ENCODE data around the gene NUP214.
"Not testable (repeated sequence)": the region's sequence is repeated elsewhere in the genome, so short reads cannot be mapped to it uniquely, and the experiment has no call there.

Gene NUP214

GRCh38 chr9:131266266-131267229 lies 141.2 kb downstream of the NUP214 start:
- H3K27me3 ChIP-seq (ENCODE audit: insufficient read depth, poor library complexity, severe bottlenecking): no peaks in the 10 kb centered on the region
- DNase-seq (ENCODE audit: low read depth in 1 of 2, low spot score in 1 of 2): peak; percentile 69 to 72
- peak overlapping the region; percentile 95 for H3K27ac ChIP-seq (replicated peaks)
- TF ChIP-seq GABPA (IDR thresholded peaks at IDR 0.05; ENCODE audit: low read depth) (no peak), SPI1 (IDR thresholded peaks at IDR 0.05; ENCODE audit: borderline replicate concordance, low read depth) (peak; percentile 45; the same call in 1 of the 2 replicates)
- peak overlapping the region; percentile 13 for H3K4me3 ChIP-seq (replicated peaks; ENCODE audit: insufficient read depth, low read length)

DNA sequence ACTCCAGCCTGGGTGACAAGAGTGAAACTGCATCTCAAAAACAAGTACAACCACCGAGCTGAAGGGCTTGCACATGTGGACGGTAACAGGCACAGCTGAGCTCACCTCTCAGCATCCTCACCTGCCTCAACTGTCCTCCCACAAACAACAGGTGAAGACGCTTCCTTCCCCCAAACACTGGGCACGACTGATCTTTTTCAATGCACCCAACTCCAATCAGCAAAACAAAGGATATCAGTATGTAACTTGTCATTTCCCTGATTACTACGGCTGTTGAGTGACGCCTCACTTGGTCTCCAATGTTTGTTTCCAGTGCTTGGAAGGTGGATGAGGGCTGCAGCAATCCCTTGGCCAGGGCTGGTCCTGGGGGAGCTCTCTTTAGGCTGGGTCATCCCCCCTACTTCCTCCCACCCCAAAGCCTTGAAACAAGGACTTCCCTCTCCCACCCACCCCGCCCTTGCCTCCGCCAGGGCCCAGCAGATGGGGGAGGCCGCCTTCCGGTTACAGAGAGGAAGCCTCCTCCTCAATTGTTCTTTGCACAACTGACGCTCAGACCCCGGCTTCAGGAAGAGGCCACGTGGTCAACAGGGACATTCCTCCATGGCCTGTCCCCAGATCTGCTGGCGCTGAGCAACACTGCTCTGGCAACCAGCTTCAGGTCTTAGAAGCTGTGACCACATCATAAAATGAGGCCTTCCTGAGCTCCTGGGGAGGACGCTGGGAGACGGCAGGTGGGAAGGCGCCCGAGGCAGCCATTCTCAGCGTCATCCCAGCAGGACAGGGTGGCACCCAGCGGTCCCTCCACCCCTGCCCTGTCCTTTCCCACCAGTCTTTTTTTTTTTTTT lies 145.0 kb downstream of the NUP214 start:
- H3K4me3 ChIP-seq (replicated peaks; ENCODE audit: insufficient read depth, low read length): peak overlapping the region; percentile 63
- H3K27me3 ChIP-seq (ENCODE audit: insufficient read depth, poor library complexity, severe bottlenecking): no peaks in the 10 kb centered on the region
- peak; percentile 94 to 96 for DNase-seq (ENCODE audit: low read depth in 1 of 2, low spot score in 1 of 2)
- H3K27ac ChIP-seq (replicated peaks): peak overlapping the region; percentile 95
- peak; percentile 74 for TF ChIP-seq POLR2AphosphoS5 (IDR thresholded peaks at IDR 0.05; ENCODE audit: low read depth)
- no peak for TF ChIP-seq CTCF (IDR thresholded peaks at IDR 0.05; ENCODE audit: insufficient read depth, low read length)
- peak; percentile 15 for TF ChIP-seq REST (IDR thresholded peaks at IDR 0.05; ENCODE audit: insufficient replicate concordance, low read depth)
- peak; percentile 76 for TF ChIP-seq SPI1 (IDR thresholded peaks at IDR 0.05; ENCODE audit: borderline replicate concordance, low read depth)
- peak; percentile 63; the same call in 1 of the 2 replicates for TF ChIP-seq GABPA (IDR thresholded peaks at IDR 0.05; ENCODE audit: low read depth)

- not testable (repeated sequence) for DNase-seq (ENCODE audit: low read depth in 1 of 2, low spot score in 1 of 2); H3K27me3 ChIP-seq (ENCODE audit: insufficient read depth, poor library complexity, severe bottlenecking)
- H3K4me3 ChIP-seq (replicated peaks; ENCODE audit: insufficient read depth, low read length): peak overlapping the region; percentile 63
- H3K27ac ChIP-seq (replicated peaks): peak overlapping the region; percentile 95
Measured at GRCh38 chr9:131271016-131271273, 145.6 kb downstream of the NUP214 start.

GRCh38 chr9:131271506-131271931 lies 146.1 kb downstream of the NUP214 start:
- DNase-seq (ENCODE audit: low read depth in 1 of 2, low spot score in 1 of 2): peak; percentile 57 to 59
- TF ChIP-seq SPI1 (IDR thresholded peaks at IDR 0.05; ENCODE audit: borderline replicate concordance, low read depth) (no peak), POLR2AphosphoS5 (IDR thresholded peaks at IDR 0.05; ENCODE audit: low read depth) (peak; percentile 48)
- peak overlapping the region; percentile 63 for H3K4me3 ChIP-seq (replicated peaks; ENCODE audit: insufficient read depth, low read length)
- peak overlapping the region; percentile 95 for H3K27ac ChIP-seq (replicated peaks)
- no peaks in the 10 kb centered on the region for H3K27me3 ChIP-seq (ENCODE audit: insufficient read depth, poor library complexity, severe bottlenecking)

DNA sequence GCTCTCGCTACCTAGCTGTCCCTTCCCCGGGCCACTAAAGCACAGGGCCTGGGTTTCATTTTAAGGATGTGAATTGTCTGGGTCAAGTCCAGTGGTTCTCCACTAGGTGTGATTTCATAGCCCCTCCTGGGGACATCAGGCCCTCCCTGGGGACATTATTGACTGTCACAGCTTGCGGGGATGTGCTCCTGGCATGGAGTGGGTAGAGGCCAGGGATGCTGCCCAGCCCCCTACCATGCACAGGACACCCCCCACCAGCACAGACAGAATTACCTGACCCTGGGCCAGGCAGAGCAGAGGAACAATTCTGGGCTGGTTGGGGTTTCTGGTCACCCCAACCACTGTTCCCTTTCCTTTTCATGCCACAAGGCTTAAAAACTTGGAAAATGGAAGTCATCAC lies 146.8 kb downstream of the NUP214 start:
- Histone ChIP-seq H3K27ac (replicated peaks) (peak overlapping the region; percentile 95), H3K4me3 (replicated peaks; ENCODE audit: insufficient read depth, low read length) (peak overlapping the region; percentile 63), H3K27me3 (ENCODE audit: insufficient read depth, poor library complexity, severe bottlenecking) (no peaks in the 10 kb centered on the region)
- peak in 1 of 2 experiments; percentile 23 for DNase-seq (ENCODE audit: low read depth in 1 of 2, low spot score in 1 of 2)
- TF ChIP-seq GABPA (IDR thresholded peaks at IDR 0.05; ENCODE audit: low read depth) (no peak), REST (IDR thresholded peaks at IDR 0.05; ENCODE audit: insufficient replicate concordance, low read depth) (no peak), SPI1 (IDR thresholded peaks at IDR 0.05; ENCODE audit: borderline replicate concordance, low read depth) (no peak), POLR2AphosphoS5 (IDR thresholded peaks at IDR 0.05; ENCODE audit: low read depth) (no peak), CTCF (IDR thresholded peaks at IDR 0.05; ENCODE audit: insufficient read depth, low read length) (no peak)
